HG02943 (cell line): ENCODE measurements around the gene CDK8.

ENCODE experiments used
- ATAC-seq: cut with Tn5 transposase; IDR thresholded peaks from one replicate; pipeline ENCODE4 v1.9.1; 2021; ENCODE audit warnings: mild to moderate bottlenecking, low read depth, moderate library complexity; ENCODE audit not compliant: unreplicated experiment

Gene CDK8

DNA sequence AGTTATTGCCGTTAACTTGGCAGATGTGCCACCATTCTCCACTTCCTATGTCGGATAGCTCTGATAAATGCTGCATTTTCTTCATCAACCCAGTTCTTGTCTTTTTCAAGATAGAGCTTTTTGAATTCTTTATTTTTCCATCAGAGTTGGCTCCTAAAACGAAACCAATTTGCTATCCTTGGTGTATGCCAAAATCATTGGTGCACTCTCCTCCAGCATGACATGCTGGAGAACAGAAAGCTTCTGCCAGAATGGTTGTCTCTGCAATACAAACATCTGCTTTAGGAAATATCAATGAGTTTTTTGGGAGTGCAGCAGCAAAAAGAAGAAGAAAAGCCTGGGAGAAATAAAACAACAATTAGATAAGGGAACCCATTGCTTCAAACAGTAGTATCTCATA lies 124.2 kb downstream of the CDK8 start:
- no peak for ATAC-seq

DNA sequence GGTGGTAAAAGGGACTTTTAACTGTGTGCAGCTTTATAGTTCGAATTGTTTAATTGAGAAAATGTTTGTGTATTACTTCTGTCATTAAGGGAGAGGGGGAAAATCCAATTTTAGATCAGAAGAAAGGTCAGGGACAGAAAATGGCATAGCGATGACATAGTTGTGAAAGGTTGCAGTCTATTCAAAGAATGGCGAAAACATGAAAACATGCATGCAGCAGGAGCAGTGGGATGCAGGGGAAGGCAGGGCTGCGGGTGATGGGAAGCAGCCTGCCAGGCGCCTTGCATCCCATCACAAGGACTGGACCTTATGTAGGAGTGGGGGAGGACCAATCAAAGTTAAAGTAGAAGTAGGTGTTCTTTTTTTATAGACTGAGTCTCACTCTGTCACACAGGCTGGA lies 125.9 kb downstream of the CDK8 start:
- no peak for ATAC-seq

DNA sequence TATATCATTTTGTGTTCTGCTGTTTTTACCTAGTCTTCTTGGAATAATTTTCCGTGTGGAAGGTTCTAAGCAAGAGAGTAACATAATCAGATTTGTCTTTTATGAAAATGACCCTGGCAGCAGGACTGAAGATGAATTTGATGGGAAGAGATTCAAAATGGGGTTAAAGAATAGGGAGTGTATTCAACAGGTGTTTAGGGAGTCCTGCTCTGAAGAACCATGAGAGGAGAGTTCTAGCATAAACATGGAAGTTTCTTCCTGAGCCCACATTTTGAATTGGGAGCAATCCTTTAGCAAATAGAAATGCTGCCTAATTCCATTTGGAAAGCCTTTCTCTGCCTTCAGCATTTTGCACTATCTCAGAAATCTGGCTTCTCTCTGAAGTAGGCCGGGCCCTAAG lies 127.0 kb downstream of the CDK8 start:
- ATAC-seq, result no peak

DNA sequence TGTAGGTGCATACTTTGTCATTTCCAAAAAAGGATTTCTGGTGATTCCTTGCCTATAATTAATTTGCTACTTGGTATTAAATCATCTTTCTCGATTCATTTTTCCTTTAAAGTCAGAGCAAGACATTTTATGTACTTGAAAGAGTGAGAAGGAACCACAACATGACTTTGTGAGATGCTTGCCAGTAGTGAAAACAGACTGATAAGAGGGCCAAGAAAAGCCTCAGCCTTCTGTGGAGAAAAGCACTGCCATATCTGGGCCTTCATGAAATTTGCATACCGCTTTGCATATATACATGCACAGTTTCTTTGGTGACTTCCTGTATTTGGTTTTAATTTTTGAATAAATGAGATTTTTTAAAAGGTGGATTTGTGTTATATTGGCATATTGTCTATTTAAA lies 128.4 kb downstream of the CDK8 start:
- no peak for ATAC-seq

- no peak for ATAC-seq
Measured at GRCh38 chr13:26382835-26383234, 128.9 kb downstream of the CDK8 start.

GRCh38 chr13:26384587-26384986 lies 130.7 kb downstream of the CDK8 start:
- no peak for ATAC-seq

DNA sequence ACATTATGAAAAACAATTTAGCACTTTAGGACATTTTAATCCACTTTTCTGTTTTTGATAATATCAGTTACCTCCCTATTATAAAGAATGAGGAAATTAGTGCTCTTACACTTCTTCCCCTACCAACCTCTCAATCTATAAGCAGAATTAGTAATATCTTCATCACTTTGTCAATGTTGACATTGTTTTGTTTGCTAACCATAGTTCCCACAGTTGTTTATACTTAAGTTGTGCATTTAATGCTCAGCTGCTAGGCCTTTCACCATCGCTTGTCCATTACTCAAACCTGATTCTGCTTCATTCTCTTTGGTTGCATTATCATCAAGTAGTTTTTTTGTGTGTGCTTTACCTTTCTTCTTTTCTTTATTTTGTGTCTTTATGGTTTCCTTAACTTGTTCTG lies 132.1 kb downstream of the CDK8 start:
- ATAC-seq, result no peak

- no peak for ATAC-seq
Measured at GRCh38 chr13:26390203-26390602, 136.3 kb downstream of the CDK8 start.

DNA sequence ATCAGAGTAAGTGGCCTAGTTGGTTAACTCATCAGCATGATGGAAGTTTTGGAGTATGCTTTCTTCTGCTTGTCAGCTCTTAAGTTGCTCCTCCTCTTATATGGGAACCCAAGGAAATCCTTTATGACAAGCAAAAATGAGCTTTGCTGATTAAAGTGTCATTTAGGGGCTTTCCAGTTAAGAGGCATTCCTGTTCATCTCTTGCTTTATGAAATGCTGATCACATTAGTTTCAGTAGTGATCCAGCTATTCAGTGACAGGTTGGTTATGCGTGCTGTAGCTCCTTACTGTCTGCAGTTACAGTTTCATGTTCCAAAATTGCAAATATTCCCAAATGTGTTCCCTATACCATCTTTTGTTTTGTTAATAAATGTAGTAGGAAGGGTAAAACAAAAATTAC lies 146.6 kb downstream of the CDK8 start:
- ATAC-seq, result no peak

- no peak for ATAC-seq
Measured at GRCh38 chr13:26401069-26401468, 147.1 kb downstream of the CDK8 start.

DNA sequence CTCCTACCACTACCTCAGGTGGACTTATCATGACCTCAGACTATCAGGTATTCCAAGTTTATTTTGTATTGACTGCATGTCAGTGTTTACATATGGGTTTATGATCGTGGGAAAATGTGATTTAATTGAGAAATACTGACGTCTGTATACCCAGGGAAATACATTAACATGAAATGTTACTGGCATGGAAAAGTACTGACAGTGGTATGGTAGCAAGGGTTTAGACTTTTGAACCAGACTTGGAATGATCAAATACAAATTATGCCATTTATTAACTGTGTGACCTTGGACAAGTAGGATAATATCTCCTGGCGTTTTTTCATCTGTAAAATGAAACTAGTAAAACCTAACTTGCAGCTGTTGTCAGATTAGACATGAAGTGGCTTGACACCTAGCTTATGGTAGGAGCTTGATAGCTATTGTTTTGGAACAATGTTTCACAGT lies 147.7 kb downstream of the CDK8 start:
- no peak for ATAC-seq

DNA sequence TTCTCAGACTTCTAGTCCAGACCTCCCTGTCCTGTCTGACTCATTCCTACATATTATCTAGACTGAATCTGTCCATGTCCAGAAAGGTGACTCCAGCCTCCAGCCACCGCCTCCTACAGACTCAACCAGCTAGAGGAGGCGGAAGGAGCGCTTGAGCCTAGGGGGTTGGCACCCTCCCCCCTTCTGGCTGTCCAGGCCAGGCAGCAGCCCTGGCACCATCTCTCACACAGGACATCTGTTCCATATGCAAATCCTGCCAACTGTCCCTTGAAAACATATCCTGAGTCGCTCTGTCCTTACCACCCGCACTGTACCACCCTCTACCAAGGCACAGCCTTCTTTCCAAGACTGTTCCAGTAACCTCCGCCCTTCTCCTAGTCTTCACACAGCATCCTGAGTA lies 152.9 kb downstream of the CDK8 start:
- ATAC-seq, result no peak

DNA sequence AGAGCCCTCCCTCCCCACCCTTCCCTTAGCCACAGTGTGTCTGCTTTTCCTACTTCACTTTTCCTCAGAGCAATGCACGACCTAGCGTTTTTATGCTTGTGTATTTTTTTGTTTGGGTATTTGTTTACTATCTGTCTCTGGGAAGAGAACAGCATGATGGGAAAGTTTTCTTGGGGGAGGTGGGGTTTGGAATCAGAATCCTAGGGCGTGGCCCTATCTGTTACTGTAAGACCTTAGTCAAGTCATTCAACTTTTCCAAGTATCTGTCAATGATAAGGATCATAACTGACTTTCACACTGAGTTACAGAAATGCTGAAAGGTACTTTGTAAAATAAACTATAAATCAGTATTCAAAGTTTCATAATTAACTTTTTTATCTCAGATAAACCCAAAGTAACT lies 157.3 kb downstream of the CDK8 start:
- no peak for ATAC-seq

- ATAC-seq, result no peak
Measured at GRCh38 chr13:26412263-26412662, 158.3 kb downstream of the CDK8 start.

DNA sequence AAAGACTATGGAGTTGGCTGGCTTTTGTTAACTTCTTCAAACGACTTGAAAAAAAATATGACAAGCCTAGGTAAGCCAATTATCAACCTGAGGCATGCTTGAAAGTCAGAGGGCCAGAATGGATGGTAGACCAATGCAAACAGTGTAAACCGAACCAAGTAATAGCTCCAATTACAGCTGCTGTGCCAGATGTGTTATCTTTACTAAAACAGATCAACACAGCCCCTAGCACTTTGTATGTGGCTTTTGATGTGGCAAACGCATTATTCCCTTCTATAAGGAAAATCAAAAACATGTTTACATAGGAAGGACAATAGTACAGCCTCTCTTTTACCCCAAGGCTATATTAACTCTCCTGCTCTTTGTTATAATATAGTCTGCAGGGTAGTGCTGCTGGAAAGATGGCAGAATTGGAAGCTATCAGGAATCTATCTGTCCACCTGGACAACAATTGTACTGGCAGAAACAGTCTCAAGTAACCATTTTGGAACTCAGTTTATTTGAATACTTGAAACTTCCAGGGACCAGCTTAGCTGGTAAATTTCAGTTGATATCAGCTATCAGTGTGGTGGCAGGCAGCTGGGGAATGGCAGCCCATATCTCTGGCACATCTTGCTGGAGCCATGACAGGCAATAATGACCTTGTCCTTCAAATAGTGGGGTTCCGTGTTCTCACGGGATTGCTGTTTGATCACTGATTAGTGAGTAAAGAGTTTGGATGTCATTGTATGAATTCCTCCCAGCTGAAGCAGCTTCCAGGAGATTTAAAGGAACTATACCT lies 159.2 kb downstream of the CDK8 start:
- ATAC-seq, result no peak

DNA sequence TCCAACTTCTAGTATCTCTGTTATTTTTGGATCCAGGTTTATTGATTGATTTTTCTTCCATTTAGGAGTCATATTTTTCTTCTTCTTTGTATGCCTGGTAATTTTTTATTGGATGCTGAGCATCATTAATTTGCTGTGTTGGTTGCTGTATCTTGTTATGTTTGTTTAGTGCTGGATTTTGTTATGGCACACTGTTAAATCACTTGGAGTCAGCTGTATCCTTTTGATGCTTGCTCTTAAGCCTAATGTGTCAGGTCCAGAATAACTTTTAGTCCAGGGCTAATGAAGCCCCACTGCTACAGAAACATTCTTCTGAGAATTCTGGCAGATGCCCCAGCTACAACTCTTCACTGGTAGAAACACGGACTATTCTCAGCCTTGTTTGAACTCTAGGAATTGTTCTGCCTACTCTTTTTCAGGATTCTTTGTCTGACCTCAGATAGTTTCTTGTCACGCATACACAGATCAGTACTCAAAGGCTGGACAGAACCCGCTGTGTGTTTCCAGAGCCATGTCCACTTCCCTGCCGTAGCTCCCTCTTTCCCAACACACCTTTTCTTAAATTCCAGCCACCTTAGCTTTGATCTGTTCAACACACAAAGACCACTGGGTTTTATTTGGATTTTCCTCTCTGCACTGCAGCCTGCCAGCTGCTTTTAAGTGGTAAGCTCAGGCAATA lies 166.5 kb downstream of the CDK8 start:
- no peak for ATAC-seq

- no peak for ATAC-seq
Measured at GRCh38 chr13:26422036-26422435, 168.1 kb downstream of the CDK8 start.

- ATAC-seq, result no peak
Measured at GRCh38 chr13:26423629-26424028, 169.7 kb downstream of the CDK8 start.

DNA sequence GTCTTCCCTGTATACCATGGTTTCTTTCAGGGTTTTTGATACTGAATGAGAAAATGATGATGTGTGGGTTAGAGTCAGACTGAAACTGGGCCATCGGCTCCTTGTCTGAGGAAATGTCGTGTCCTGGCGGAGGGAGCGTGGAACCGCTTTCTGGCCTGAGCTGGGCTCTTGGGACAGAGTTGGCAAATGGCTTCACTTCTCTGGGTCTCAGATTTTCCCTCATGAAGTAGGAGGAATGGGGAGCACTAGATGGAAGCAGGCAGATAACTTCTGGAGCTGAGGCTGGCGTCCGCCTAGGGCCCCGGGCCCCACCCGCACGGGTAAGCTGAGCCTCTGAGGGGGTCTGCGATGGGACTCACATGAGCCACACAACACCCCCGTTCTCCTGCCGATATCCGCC lies 170.3 kb downstream of the CDK8 start:
- no peak for ATAC-seq

- ATAC-seq, result no peak
Measured at GRCh38 chr13:26425443-26426358, 171.8 kb downstream of the CDK8 start.

- ATAC-seq, result no peak
Measured at GRCh38 chr13:26433776-26434175, 179.8 kb downstream of the CDK8 start.
